ENCODE results near the gene PHLPP1. TPM values are rescaled to one million over a fixed set of nuclear protein-coding genes. Genes with fewer than 3 reads are reported as not detected.
A peak's percentile ranks its signal among the peaks of the same experiment; 100 is the strongest.

The PHLPP1 gene
- total RNA-seq, 1 donor from 2014 or later = 29.6 TPM

- peaks cover 36% of the 10 kb centered on the region for H3K36me3 Mint-ChIP-seq (ENCODE audit: low read depth)
- no peaks in the 10 kb centered on the region for H3K4me1 Mint-ChIP-seq
- DNase-seq (ENCODE audit: low read depth, low spot score) = no peak
- no peak overlapping the region for H3K4me3 Mint-ChIP-seq
- peak; percentile 32 for TF ChIP-seq CTCF (conservative IDR thresholded peaks at IDR 0.05)
- H3K9me3 Mint-ChIP-seq = peaks cover 13% of the 10 kb centered on the region
- H3K27me3 Mint-ChIP-seq (ENCODE audit: low read depth) = no peaks in the 10 kb centered on the region
- no peak overlapping the region for H3K27ac Mint-ChIP-seq (ENCODE audit: unreplicated experiment)
These were observed 213.0 kb downstream of the PHLPP1 start for GRCh38 chr18:62928326-62928725.

GRCh38 chr18:62933261-62933887 is 218.0 kb downstream of the PHLPP1 start:
- no peak for TF ChIP-seq CTCF (conservative IDR thresholded peaks at IDR 0.05)

GRCh38 chr18:62935994-62936393 is 220.7 kb downstream of the PHLPP1 start:
- Mint-ChIP-seq H3K4me3 (no peak overlapping the region), H3K27me3 (ENCODE audit: low read depth) (no peaks in the 10 kb centered on the region), H3K27ac (ENCODE audit: unreplicated experiment) (no peak overlapping the region), H3K4me1 (peaks cover 3% of the 10 kb centered on the region), H3K9me3 (peaks cover 16% of the 10 kb centered on the region), H3K36me3 (ENCODE audit: low read depth) (peaks cover 28% of the 10 kb centered on the region)
- peak; percentile 17 for TF ChIP-seq CTCF (conservative IDR thresholded peaks at IDR 0.05)
- no peak for DNase-seq (ENCODE audit: low read depth, low spot score)

More at GRCh38 chr18:62933261-62933887, 218.0 kb downstream of the PHLPP1 start:
- Mint-ChIP-seq H3K4me3 (no peak overlapping the region), H3K27me3 (ENCODE audit: low read depth) (no peaks in the 10 kb centered on the region), H3K9me3 (peaks cover 21% of the 10 kb centered on the region), H3K36me3 (ENCODE audit: low read depth) (peaks cover 39% of the 10 kb centered on the region), H3K4me1 (no peaks in the 10 kb centered on the region), H3K27ac (ENCODE audit: unreplicated experiment) (no peak overlapping the region)
- no peak for DNase-seq (ENCODE audit: low read depth, low spot score)

- TF ChIP-seq CTCF (conservative IDR thresholded peaks at IDR 0.05) = no peak
- Mint-ChIP-seq H3K4me1 (peaks cover 3% of the 10 kb centered on the region), H3K27me3 (ENCODE audit: low read depth) (no peaks in the 10 kb centered on the region), H3K9me3 (peaks cover 13% of the 10 kb centered on the region), H3K4me3 (no peak overlapping the region), H3K36me3 (ENCODE audit: low read depth) (peaks cover 24% of the 10 kb centered on the region), H3K27ac (ENCODE audit: unreplicated experiment) (no peak overlapping the region)
- no peak for DNase-seq (ENCODE audit: low read depth, low spot score)
These were observed 221.7 kb downstream of the PHLPP1 start for GRCh38 chr18:62937065-62937464.

GRCh38 chr18:62938006-62938405 is 222.7 kb downstream of the PHLPP1 start:
- no peak for DNase-seq (ENCODE audit: low read depth, low spot score)
- H3K4me1 Mint-ChIP-seq = peaks cover 9% of the 10 kb centered on the region
- peaks cover 8% of the 10 kb centered on the region for H3K9me3 Mint-ChIP-seq
- no peak overlapping the region for H3K4me3 Mint-ChIP-seq
- peaks cover 19% of the 10 kb centered on the region for H3K36me3 Mint-ChIP-seq (ENCODE audit: low read depth)
- H3K27ac Mint-ChIP-seq (ENCODE audit: unreplicated experiment) = no peak overlapping the region
- H3K27me3 Mint-ChIP-seq (ENCODE audit: low read depth) = no peaks in the 10 kb centered on the region
- TF ChIP-seq CTCF (conservative IDR thresholded peaks at IDR 0.05) = no peak
